Effector memory CD8-positive, alpha-beta T cell (primary cell): Measurements from ENCODE around the gene QRFPR.

Source experiments
- ATAC-seq: fragments of 150-1000 bp; cut with Tn5 transposase; replicated peaks from 2 replicates; pipeline ENCODE4 v1.10.0; 2021; ENCODE audit warnings: mild to moderate bottlenecking, moderate library complexity
- DNase-seq, 3 experiments: peaks; one replicate each; pipeline ENCODE4 v3.0.0; 2021
- H3K27ac Mint-ChIP-seq, 2 donors: one replicate each; pipeline ENCODE4 v1.8.0; 2022; ENCODE audit warnings: mild to moderate bottlenecking in 2 of 2, mixed read lengths in 2 of 2, moderate library complexity in 2 of 2
- H3K27me3 Mint-ChIP-seq, 2 donors: one replicate each; pipeline ENCODE4 v1.8.0; 2022; ENCODE audit warnings: mixed read lengths in 2 of 2
- H3K36me3 Mint-ChIP-seq: one replicate; pipeline ENCODE4 v1.8.0; 2022; ENCODE audit warnings: mild to moderate bottlenecking, moderate library complexity, mixed read lengths; ENCODE audit not compliant: insufficient read depth
- H3K4me1 Mint-ChIP-seq, 2 donors: one replicate each; pipeline ENCODE4 v1.8.0; 2022; ENCODE audit warnings: low read depth in 2 of 2, mixed read lengths in 2 of 2
- H3K4me3 Mint-ChIP-seq, 2 donors: one replicate each; pipeline ENCODE4 v1.8.0; 2022; ENCODE audit warnings: mild to moderate bottlenecking in 2 of 2, mixed read lengths in 2 of 2, moderate library complexity in 2 of 2
- H3K9me3 Mint-ChIP-seq, 2 donors: one replicate each; pipeline ENCODE4 v1.8.0; 2022; ENCODE audit warnings: mixed read lengths in 2 of 2

The QRFPR gene

DNA sequence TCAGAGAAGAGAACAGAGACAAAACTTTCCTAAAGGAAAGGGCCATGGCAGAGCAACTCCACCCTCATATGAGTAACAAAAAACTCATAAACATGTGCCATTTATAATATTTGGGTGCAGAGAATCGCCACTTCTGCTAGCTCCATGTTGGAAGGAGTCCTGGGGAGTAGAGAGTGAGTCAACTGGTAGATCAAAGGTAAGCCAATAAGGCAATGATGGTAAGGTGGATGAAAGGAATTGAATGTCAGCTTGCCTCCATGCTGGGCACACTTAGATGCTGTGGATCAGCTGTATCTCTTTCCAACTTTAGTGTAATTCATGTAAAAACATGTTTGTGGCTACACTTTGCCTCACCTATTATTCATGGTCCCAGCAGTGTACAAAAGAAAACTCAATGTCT lies 4.7 kb downstream of the QRFPR start:
- H3K9me3 Mint-ChIP-seq, result no peaks in the 10 kb centered on the region

DNA sequence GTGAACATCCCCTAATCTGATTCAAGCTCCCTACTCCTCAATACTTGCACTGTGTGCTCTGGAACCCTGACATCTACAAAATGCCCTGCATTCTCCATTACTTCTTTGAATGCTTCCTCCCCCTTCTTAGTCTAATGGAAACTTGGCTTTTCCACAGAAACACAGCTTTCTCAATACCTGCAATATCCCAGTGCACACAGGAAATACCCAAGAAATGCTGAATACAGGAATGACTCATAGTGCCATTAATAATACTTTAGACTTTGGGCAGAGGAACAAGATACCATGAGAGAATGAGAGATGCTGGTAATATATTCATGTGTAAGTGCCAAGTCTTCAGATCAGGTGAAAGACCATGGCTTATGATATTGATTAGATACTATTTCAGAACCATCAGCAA lies 5.6 kb downstream of the QRFPR start:
- ATAC-seq, result no peak
- Mint-ChIP-seq H3K27ac (no peak overlapping the region), H3K27me3 (peaks cover 39 to 51% of the 10 kb centered on the region in 2 donors), H3K4me3 (no peak overlapping the region), H3K36me3 (peaks cover 5% of the 10 kb centered on the region), H3K9me3 (no peaks in the 10 kb centered on the region), H3K4me1 (peaks cover 5 to 9% of the 10 kb centered on the region in 2 donors)
- DNase-seq, result no peak

More for the DNA sequence above, 4.7 kb downstream of the QRFPR start:
- DNase-seq, result no peak
- Mint-ChIP-seq H3K27me3 (peaks cover 43 to 56% of the 10 kb centered on the region in 2 donors), H3K4me3 (no peak overlapping the region), H3K27ac (no peak overlapping the region), H3K36me3 (peaks cover 5% of the 10 kb centered on the region), H3K4me1 (peaks cover 6 to 11% of the 10 kb centered on the region in 2 donors)
- no peak for ATAC-seq

DNA sequence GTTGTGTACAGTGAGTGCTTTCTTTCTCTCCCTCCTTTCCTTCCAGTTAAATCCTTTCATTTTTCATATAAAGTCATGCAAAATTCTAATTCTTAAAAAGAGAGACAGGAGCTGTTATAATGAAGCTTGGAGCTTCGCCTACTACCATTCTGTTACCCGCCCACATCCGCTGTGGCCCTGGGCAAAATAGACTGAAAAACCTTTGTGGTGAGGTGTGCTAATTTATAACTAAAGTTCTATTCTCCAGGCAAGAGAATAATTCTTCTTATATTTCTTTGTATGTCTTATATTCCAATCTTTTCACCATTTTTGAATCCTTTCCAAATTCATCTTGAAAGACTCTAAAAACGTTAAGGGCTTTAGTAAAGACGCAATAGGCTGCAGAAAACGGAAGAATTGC lies 7.0 kb downstream of the QRFPR start:
- peaks cover 25 to 37% of the 10 kb centered on the region in 2 donors for H3K27me3 Mint-ChIP-seq
- no peaks in the 10 kb centered on the region for H3K36me3 Mint-ChIP-seq
- DNase-seq (no peak), ATAC-seq (no peak)
- H3K4me1 Mint-ChIP-seq, result no peaks in the 10 kb centered on the region
- no peak overlapping the region for H3K4me3 Mint-ChIP-seq
- no peak overlapping the region for H3K27ac Mint-ChIP-seq
- H3K9me3 Mint-ChIP-seq, result no peaks in the 10 kb centered on the region

GRCh38 chr4:121370729-121371325 lies 10.0 kb downstream of the QRFPR start:
- Mint-ChIP-seq H3K27ac (no peak overlapping the region), H3K4me3 (no peak overlapping the region), H3K9me3 (no peaks in the 10 kb centered on the region), H3K4me1 (no peaks in the 10 kb centered on the region), H3K36me3 (no peaks in the 10 kb centered on the region), H3K27me3 (peaks cover 10 to 18% of the 10 kb centered on the region in 2 donors)
- DNase-seq (peak; percentile 17 to 41 (median 24)), ATAC-seq (peak; percentile 48)

DNA sequence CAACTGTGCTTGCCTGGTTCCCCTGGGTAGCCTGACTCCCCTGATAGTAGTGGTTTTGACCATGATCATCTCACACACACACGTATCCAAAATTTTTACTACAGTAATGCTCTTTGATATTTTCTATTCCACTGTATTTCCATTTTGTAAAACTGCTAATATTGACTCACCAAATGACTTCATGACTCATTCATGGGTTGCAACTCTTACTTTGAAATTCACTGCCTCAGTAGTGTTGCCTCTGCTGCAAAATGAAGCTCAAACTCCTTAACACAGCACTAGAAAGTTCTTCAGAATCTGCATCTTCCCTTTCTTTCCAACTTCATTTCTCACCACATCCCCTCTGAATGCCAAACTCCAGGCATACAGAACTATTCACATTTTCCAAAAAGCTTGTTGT lies 20.3 kb downstream of the QRFPR start:
- DNase-seq (no peak), ATAC-seq (no peak)
- Mint-ChIP-seq H3K4me1 (no peaks in the 10 kb centered on the region), H3K27ac (no peak overlapping the region), H3K4me3 (no peak overlapping the region), H3K27me3 (peaks cover 17 to 25% of the 10 kb centered on the region in 2 donors), H3K9me3 (no peaks in the 10 kb centered on the region), H3K36me3 (no peaks in the 10 kb centered on the region)

- DNase-seq (no peak), ATAC-seq (no peak)
- no peaks in the 10 kb centered on the region for H3K4me1 Mint-ChIP-seq
- no peak overlapping the region for H3K27ac Mint-ChIP-seq
- H3K9me3 Mint-ChIP-seq, result no peaks in the 10 kb centered on the region
- no peak overlapping the region for H3K4me3 Mint-ChIP-seq
- H3K27me3 Mint-ChIP-seq, result peaks cover 34 to 45% of the 10 kb centered on the region in 2 donors
- no peaks in the 10 kb centered on the region for H3K36me3 Mint-ChIP-seq
Measured at GRCh38 chr4:121358473-121358872, 22.3 kb downstream of the QRFPR start.

- no peak overlapping the region for H3K27ac Mint-ChIP-seq
- no peak overlapping the region for H3K4me3 Mint-ChIP-seq
- H3K9me3 Mint-ChIP-seq, result no peaks in the 10 kb centered on the region
- no peak for DNase-seq
- H3K4me1 Mint-ChIP-seq, result no peaks in the 10 kb centered on the region
- peaks cover 55 to 59% of the 10 kb centered on the region in 2 donors for H3K27me3 Mint-ChIP-seq
- ATAC-seq, result no peak
- H3K36me3 Mint-ChIP-seq, result no peaks in the 10 kb centered on the region
Measured at GRCh38 chr4:121353213-121353612, 27.6 kb downstream of the QRFPR start.

DNA sequence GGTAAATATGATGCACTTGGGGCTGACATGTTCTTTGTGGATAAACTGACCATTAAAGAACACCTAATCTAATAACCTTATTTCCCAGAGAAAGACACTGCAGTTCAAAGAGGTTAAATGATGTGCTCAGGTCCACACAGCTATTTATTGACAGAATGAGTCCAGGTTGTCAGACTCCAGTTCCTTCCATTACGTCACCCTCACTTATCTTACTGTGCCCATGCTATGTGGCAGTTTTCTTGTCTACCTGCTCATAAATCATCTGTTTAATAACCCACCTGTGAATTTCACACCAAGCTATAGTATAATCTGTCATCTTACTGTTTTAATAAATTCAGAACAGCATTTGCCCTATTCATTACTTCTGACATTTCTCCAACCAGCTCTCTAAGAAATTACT lies 36.7 kb downstream of the QRFPR start:
- H3K4me3 Mint-ChIP-seq, result no peak overlapping the region
- DNase-seq (no peak), ATAC-seq (no peak)
- H3K36me3 Mint-ChIP-seq, result no peaks in the 10 kb centered on the region
- no peak overlapping the region for H3K27ac Mint-ChIP-seq
- H3K9me3 Mint-ChIP-seq, result no peaks in the 10 kb centered on the region
- peaks cover 5 to 21% of the 10 kb centered on the region in 2 donors for H3K27me3 Mint-ChIP-seq
- H3K4me1 Mint-ChIP-seq, result no peaks in the 10 kb centered on the region

- H3K27ac Mint-ChIP-seq, result no peak overlapping the region
- no peaks in the 10 kb centered on the region for H3K4me1 Mint-ChIP-seq
- H3K27me3 Mint-ChIP-seq, result peaks cover 0 to 14% of the 10 kb centered on the region in 2 donors
- H3K4me3 Mint-ChIP-seq, result no peak overlapping the region
- DNase-seq, result no peak
- ATAC-seq, result no peak
- no peaks in the 10 kb centered on the region for H3K36me3 Mint-ChIP-seq
- no peaks in the 10 kb centered on the region for H3K9me3 Mint-ChIP-seq
Measured at GRCh38 chr4:121340247-121340646, 40.6 kb downstream of the QRFPR start.

DNA sequence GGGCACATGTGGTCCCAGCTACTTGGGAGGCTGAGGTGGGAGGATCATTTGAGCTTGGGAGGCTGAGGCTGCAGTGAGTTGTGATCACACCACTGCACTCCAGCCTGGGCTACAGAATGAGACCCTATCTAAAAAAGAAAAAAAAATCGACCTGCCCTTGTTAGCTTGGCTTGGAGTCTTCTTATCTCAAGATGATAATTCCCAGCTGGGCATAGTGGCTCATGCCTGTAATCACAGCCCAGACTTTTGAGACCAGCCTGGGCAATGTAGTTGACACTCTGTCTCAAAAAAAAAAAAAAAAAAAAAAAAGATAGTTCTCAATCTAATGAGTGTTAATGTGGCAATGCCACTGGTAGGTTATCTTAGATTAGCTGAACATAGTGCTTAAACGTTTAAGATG lies 41.0 kb downstream of the QRFPR start:
- DNase-seq, result no peak
- no peaks in the 10 kb centered on the region for H3K4me1 Mint-ChIP-seq

GRCh38 chr4:121339307-121339706 lies 41.5 kb downstream of the QRFPR start:
- Mint-ChIP-seq H3K27ac (no peak overlapping the region), H3K4me1 (no peaks in the 10 kb centered on the region), H3K36me3 (no peaks in the 10 kb centered on the region), H3K4me3 (no peak overlapping the region), H3K27me3 (peaks cover 4 to 11% of the 10 kb centered on the region in 2 donors), H3K9me3 (no peaks in the 10 kb centered on the region)
- ATAC-seq (no peak), DNase-seq (no peak)

More for the DNA sequence above, 41.0 kb downstream of the QRFPR start:
- Mint-ChIP-seq H3K4me3 (no peak overlapping the region), H3K27me3 (peaks cover 0 to 11% of the 10 kb centered on the region in 2 donors), H3K36me3 (no peaks in the 10 kb centered on the region), H3K9me3 (no peaks in the 10 kb centered on the region), H3K27ac (no peak overlapping the region)
- no peak for ATAC-seq

DNA sequence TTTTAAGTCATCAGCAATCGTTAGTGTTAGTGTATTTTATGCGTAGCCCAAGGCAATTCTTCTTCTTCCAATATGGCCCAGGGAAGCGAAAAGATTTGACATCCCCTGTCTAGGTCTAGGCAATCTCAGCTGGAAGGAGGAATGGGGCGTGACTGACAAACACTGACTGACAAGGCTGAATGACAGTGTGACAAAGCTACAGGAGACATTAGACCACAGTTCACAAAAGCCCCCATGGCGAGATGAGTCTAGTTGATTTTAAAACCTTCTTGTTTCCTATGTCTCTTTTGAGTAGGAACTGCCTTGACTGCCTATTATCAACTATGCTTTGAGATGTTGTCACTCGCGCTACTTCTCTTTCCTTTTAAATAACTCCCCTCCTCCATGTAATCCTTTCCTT lies 42.3 kb downstream of the QRFPR start:
- Mint-ChIP-seq H3K36me3 (no peaks in the 10 kb centered on the region), H3K9me3 (no peaks in the 10 kb centered on the region), H3K27me3 (peaks cover 8% of the 10 kb centered on the region in 2 donors), H3K4me3 (no peak overlapping the region), H3K4me1 (no peaks in the 10 kb centered on the region), H3K27ac (no peak overlapping the region)
- no peak for ATAC-seq
- DNase-seq, result no peak

DNA sequence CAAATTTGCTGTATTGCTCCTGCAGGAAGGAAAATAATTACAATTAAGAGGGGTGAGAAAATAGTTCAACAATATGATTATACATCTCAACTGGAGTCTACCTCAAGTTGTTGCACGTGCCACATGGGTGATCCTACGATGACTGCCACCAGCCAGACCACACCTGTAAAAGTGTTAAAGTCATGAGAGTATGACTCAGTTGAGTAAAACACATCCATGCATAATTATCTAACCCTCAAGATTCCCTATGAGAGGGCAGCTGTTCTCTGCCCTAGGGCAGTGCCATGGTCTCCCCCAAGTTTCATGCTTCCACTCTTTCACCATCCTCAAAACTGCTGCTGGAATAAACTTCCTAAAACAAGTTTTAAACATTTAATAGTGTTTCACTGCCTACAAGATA lies 44.1 kb downstream of the QRFPR start:
- ATAC-seq (no peak), DNase-seq (no peak)
- Mint-ChIP-seq H3K36me3 (peaks cover 2% of the 10 kb centered on the region), H3K4me1 (no peaks in the 10 kb centered on the region), H3K27ac (no peak overlapping the region), H3K9me3 (no peaks in the 10 kb centered on the region), H3K4me3 (no peak overlapping the region), H3K27me3 (peaks cover 19 to 23% of the 10 kb centered on the region in 2 donors)

DNA sequence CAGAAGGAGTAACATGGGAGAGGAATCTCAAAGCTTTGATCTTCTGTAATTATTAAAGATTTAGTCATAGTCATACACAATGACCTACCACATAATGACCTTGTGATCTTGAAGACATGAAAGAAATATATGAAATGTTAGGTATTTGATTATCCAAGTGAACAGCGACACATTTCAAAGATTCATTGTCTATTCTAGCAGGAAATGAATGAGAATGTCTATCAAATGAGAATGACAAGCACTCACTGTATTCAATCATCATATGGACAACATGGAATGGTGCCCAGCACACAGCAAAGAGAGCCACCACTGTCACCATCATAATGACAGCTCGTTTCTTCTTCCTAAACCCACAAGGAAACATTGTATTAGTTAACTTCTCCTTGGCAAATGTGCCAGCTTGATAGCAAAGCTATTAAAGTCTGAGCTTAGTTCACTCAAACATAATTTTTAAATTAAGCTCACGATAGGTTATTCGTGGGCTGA lies 50.6 kb downstream of the QRFPR start:
- H3K4me1 Mint-ChIP-seq, result no peaks in the 10 kb centered on the region
- H3K27me3 Mint-ChIP-seq, result peaks cover 48 to 63% of the 10 kb centered on the region in 2 donors
- no peaks in the 10 kb centered on the region for H3K9me3 Mint-ChIP-seq
- ATAC-seq (no peak), DNase-seq (no peak)
- H3K36me3 Mint-ChIP-seq, result peaks cover 3% of the 10 kb centered on the region
- H3K4me3 Mint-ChIP-seq, result no peak overlapping the region
- H3K27ac Mint-ChIP-seq, result no peak overlapping the region
